ENCODE data around the gene NCCRP1. TPM values are rescaled to one million over a fixed set of nuclear protein-coding genes. Genes with fewer than 3 reads are reported as not detected.
"Not testable (repeated sequence)": the region's sequence is repeated elsewhere in the genome, so short reads cannot be mapped to it uniquely, and the experiment has no call there.

The NCCRP1 gene
- total RNA-seq, 1 experiment from 2014 or later, result not detected

GRCh38 chr19:39200803-39201115 is 4.0 kb downstream of the NCCRP1 start:
- Histone ChIP-seq H3K36me3 (replicated peaks; ENCODE audit: control insufficient read depth, insufficient read depth, low read length) (no peaks in the 10 kb centered on the region), H3K27me3 (ENCODE audit: control insufficient read depth, insufficient read depth, low read length) (peaks cover 25% of the 10 kb centered on the region), H3K4me3 (ENCODE audit: insufficient read depth, low read depth, low read length) (no peak overlapping the region)
- DNase-seq, result no peak

GRCh38 chr19:39202998-39203355 is 6.2 kb downstream of the NCCRP1 start:
- peaks cover 4% of the 10 kb centered on the region for H3K27me3 ChIP-seq (ENCODE audit: control insufficient read depth, insufficient read depth, low read length)
- no peaks in the 10 kb centered on the region for H3K36me3 ChIP-seq (replicated peaks; ENCODE audit: control insufficient read depth, insufficient read depth, low read length)
- H3K4me3 ChIP-seq (ENCODE audit: insufficient read depth, low read depth, low read length), result no peak overlapping the region
- DNase-seq, result no peak

- Histone ChIP-seq H3K36me3 (replicated peaks; ENCODE audit: control insufficient read depth, insufficient read depth, low read length) (no peaks in the 10 kb centered on the region), H3K27me3 (ENCODE audit: control insufficient read depth, insufficient read depth, low read length) (no peaks in the 10 kb centered on the region; the same call in none of the 2 replicates), H3K4me3 (ENCODE audit: insufficient read depth, low read depth, low read length) (no peak within 1 kb of the TSS)
- DNase-seq, result peak; percentile 54
These were observed 6.9 kb downstream of the NCCRP1 start, which contains the start of gene SYCN for GRCh38 chr19:39203372-39204341. TSS of gene SYCN (minus strand) at chr19:39204263. CDS start at chr19:39204254, 9 bp downstream.

GRCh38 chr19:39205449-39205764 is 8.6 kb downstream of the NCCRP1 start:
- Histone ChIP-seq H3K4me3 (ENCODE audit: insufficient read depth, low read depth, low read length) (no peak overlapping the region), H3K36me3 (replicated peaks; ENCODE audit: control insufficient read depth, insufficient read depth, low read length) (no peaks in the 10 kb centered on the region), H3K27me3 (ENCODE audit: control insufficient read depth, insufficient read depth, low read length) (no peaks in the 10 kb centered on the region; the same call in none of the 2 replicates)
- DNase-seq, result no peak

GRCh38 chr19:39206122-39206521 is 9.4 kb downstream of the NCCRP1 start:
- no peak for DNase-seq
- Histone ChIP-seq H3K4me3 (ENCODE audit: insufficient read depth, low read depth, low read length) (no peak overlapping the region), H3K36me3 (replicated peaks; ENCODE audit: control insufficient read depth, insufficient read depth, low read length) (no peaks in the 10 kb centered on the region), H3K27me3 (ENCODE audit: control insufficient read depth, insufficient read depth, low read length) (no peaks in the 10 kb centered on the region; the same call in 1 of the 2 replicates)

- no peaks in the 10 kb centered on the region; the same call in 1 of the 2 replicates for H3K27me3 ChIP-seq (ENCODE audit: control insufficient read depth, insufficient read depth, low read length)
- no peak overlapping the region for H3K4me3 ChIP-seq (ENCODE audit: insufficient read depth, low read depth, low read length)
- no peaks in the 10 kb centered on the region for H3K36me3 ChIP-seq (replicated peaks; ENCODE audit: control insufficient read depth, insufficient read depth, low read length)
- no peak for DNase-seq
These were observed 10.6 kb downstream of the NCCRP1 start for GRCh38 chr19:39207293-39207836.

GRCh38 chr19:39208175-39208795 is 11.5 kb downstream of the NCCRP1 start:
- no peak overlapping the region for H3K4me3 ChIP-seq (ENCODE audit: insufficient read depth, low read depth, low read length)
- no peaks in the 10 kb centered on the region for H3K36me3 ChIP-seq (replicated peaks; ENCODE audit: control insufficient read depth, insufficient read depth, low read length)
- DNase-seq, result no peak
- no peaks in the 10 kb centered on the region; the same call in 1 of the 2 replicates for H3K27me3 ChIP-seq (ENCODE audit: control insufficient read depth, insufficient read depth, low read length)

GRCh38 chr19:39209196-39209595 is 12.4 kb downstream of the NCCRP1 start:
- no peaks in the 10 kb centered on the region; the same call in 1 of the 2 replicates for H3K27me3 ChIP-seq (ENCODE audit: control insufficient read depth, insufficient read depth, low read length)
- DNase-seq, result no peak
- no peak overlapping the region for H3K4me3 ChIP-seq (ENCODE audit: insufficient read depth, low read depth, low read length)
- no peaks in the 10 kb centered on the region for H3K36me3 ChIP-seq (replicated peaks; ENCODE audit: control insufficient read depth, insufficient read depth, low read length)

GRCh38 chr19:39211731-39212374 is 15.1 kb downstream of the NCCRP1 start:
- Histone ChIP-seq H3K4me3 (ENCODE audit: insufficient read depth, low read depth, low read length) (no peak overlapping the region), H3K27me3 (ENCODE audit: control insufficient read depth, insufficient read depth, low read length) (no peaks in the 10 kb centered on the region), H3K36me3 (replicated peaks; ENCODE audit: control insufficient read depth, insufficient read depth, low read length) (no peaks in the 10 kb centered on the region)
- no peak for DNase-seq

- no peaks in the 10 kb centered on the region for H3K36me3 ChIP-seq (replicated peaks; ENCODE audit: control insufficient read depth, insufficient read depth, low read length)
- H3K4me3 ChIP-seq (ENCODE audit: insufficient read depth, low read depth, low read length), result no peak overlapping the region
- DNase-seq, result peak; percentile 81
- no peaks in the 10 kb centered on the region for H3K27me3 ChIP-seq (ENCODE audit: control insufficient read depth, insufficient read depth, low read length)
These were observed 15.6 kb downstream of the NCCRP1 start for GRCh38 chr19:39212375-39212742.

GRCh38 chr19:39215323-39215722 is 18.6 kb downstream of the NCCRP1 start:
- not testable (repeated sequence) for DNase-seq; H3K27me3 ChIP-seq (ENCODE audit: control insufficient read depth, insufficient read depth, low read length); H3K36me3 ChIP-seq (replicated peaks; ENCODE audit: control insufficient read depth, insufficient read depth, low read length); H3K4me3 ChIP-seq (ENCODE audit: insufficient read depth, low read depth, low read length)

GRCh38 chr19:39217094-39217493 is 20.3 kb downstream of the NCCRP1 start:
- no peak overlapping the region for H3K4me3 ChIP-seq (ENCODE audit: insufficient read depth, low read depth, low read length)
- peaks cover 4% of the 10 kb centered on the region; the same call in 1 of the 2 replicates for H3K27me3 ChIP-seq (ENCODE audit: control insufficient read depth, insufficient read depth, low read length)
- no peak for DNase-seq
- H3K36me3 ChIP-seq (replicated peaks; ENCODE audit: control insufficient read depth, insufficient read depth, low read length), result no peaks in the 10 kb centered on the region

- peaks cover 4% of the 10 kb centered on the region; the same call in 1 of the 2 replicates for H3K27me3 ChIP-seq (ENCODE audit: control insufficient read depth, insufficient read depth, low read length)
- H3K4me3 ChIP-seq (ENCODE audit: insufficient read depth, low read depth, low read length), result no peak overlapping the region
- DNase-seq, result no peak
- H3K36me3 ChIP-seq (replicated peaks; ENCODE audit: control insufficient read depth, insufficient read depth, low read length), result no peaks in the 10 kb centered on the region
These were observed 21.7 kb downstream of the NCCRP1 start for GRCh38 chr19:39218230-39219007.

GRCh38 chr19:39219108-39219507 is 22.3 kb downstream of the NCCRP1 start:
- not testable (repeated sequence) for H3K36me3 ChIP-seq (replicated peaks; ENCODE audit: control insufficient read depth, insufficient read depth, low read length); H3K27me3 ChIP-seq (ENCODE audit: control insufficient read depth, insufficient read depth, low read length); DNase-seq; H3K4me3 ChIP-seq (ENCODE audit: insufficient read depth, low read depth, low read length)

Data from H7 (cell line).